ENCODE measurements around the gene ZNF610.

The ZNF610 gene

GRCh38 chr19:52397310-52398080 lies 61.5 kb downstream of the ZNF610 start, which contains the start of gene ZNF528:
Gene ZNF528 (plus strand): TSS chr19:52397849. CDS start chr19:52402014, 4,165 bp downstream.
- DNase-seq (ENCODE audit: low read depth in 2 of 2, low spot score in 1 of 2) = peak; percentile 87 to 92

- no peak for DNase-seq (ENCODE audit: low read depth in 2 of 2, low spot score in 1 of 2)
These were observed 62.0 kb downstream of the ZNF610 start for GRCh38 chr19:52398081-52398441.

- no peak for DNase-seq (ENCODE audit: low read depth in 2 of 2, low spot score in 1 of 2)
These were observed 74.2 kb downstream of the ZNF610 start for GRCh38 chr19:52410276-52410675.

GRCh38 chr19:52415711-52416110 lies 79.7 kb downstream of the ZNF610 start:
- DNase-seq (ENCODE audit: low read depth in 2 of 2, low spot score in 1 of 2) = no peak
